Pancreas (tissue), 10 donors: Measurements from ENCODE around the gene COMMD1. TPM values are rescaled to one million over a fixed set of nuclear protein-coding genes. Genes with fewer than 3 reads are reported as not detected.
"Not testable (repeated sequence)": the region's sequence is repeated elsewhere in the genome, so short reads cannot be mapped to it uniquely, and the experiment has no call there.

ENCODE experiments used
- ATAC-seq, 4 donors: fragments of 200-7000 bp; cut with Tn5 transposase; one replicate each; pipeline versions ENCODE4 v1.8.0 to v1.9.1; 2020; ENCODE audit warnings: mild to moderate bottlenecking in 4 of 4, moderate library complexity in 4 of 4
- DNase-seq, 6 donors: peaks; one replicate each; pipeline ENCODE4 v3.0.0-alpha.2; 2020
- FAIRE-seq: peaks from 2 replicates; lab custom pipeline; 2012; peaks lifted over from hg19 to GRCh38; lab: Jason Lieb, UNC
- H3K27ac ChIP-seq, 4 donors: fragments of 200-600 bp; sonication (generic); 1 replicate in 3 of 4; 2 replicates in 1 of 4; pipeline versions ENCODE4 v1.5.0 to v1.8.0; 2020
- H3K27me3 ChIP-seq, 4 donors: fragments of 200-600 bp; one replicate each; pipeline ENCODE4 v1.8.0; 2021
- H3K36me3 ChIP-seq, 3 donors: fragments of 200-600 bp; sonication (generic) in 1 of 3; one replicate each; pipeline versions ENCODE4 v1.5.0 to v1.8.0; 2020 to 2021
- H3K4me1 ChIP-seq, 3 donors: fragments of 200-600 bp; one replicate each; pipeline ENCODE4 v1.8.0; 2021
- H3K4me3 ChIP-seq, 4 donors: fragments of 200-600 bp; sonication (generic) in 2 of 4; one replicate each; pipeline versions ENCODE4 v1.5.0 to v1.8.0; 2020 to 2021
- H3K9me3 ChIP-seq, 4 donors: fragments of 200-600 bp; one replicate each; pipeline ENCODE4 v1.8.0; 2021
- CTCF ChIP-seq, 4 donors: fragments of 200-600 bp; sonication (generic) in 3 of 4; IDR thresholded peaks; one replicate each; pipeline versions ENCODE4 v1.5.0 to v1.8.0; 2021; ENCODE audit warnings: antibody characterized with exemption in 4 of 4
- WGBS, 2 donors: extraction: QIAGEN DNeasy Blood & Tissue Kit; methylation state at CpG; one replicate each; pipeline ENCODE4 v1.1.7; 2013; 5-methylcytosine and 5-hydroxymethylcytosine counted together
- intact Hi-C, 3 donors: fragments of 100-400 bp; cut with DNase I; formaldehyde crosslinking; loops; one replicate each; pipeline versions ENCODE4 v1.11.1 to v1.14.2; 2022
- polyA plus RNA-seq, 2 donors: library from polyadenylated mRNA; stranded (reverse); fragments of 200-250 nt; gene quantifications; one replicate each; pipeline ENCODE4 v1.2.3, GENCODE V29; 2013
- total RNA-seq, 6 donors: library from RNA; stranded (reverse); fragmentation: NEBNext Ultra II Directional in 4 of 6; extraction: Animal tissue kit (Norgen Biotek cat#: 25700) in 4 of 6; gene quantifications; one replicate each; pipeline versions ENCODE4 v1.2.1 to v1.2.4, GENCODE V29; 2021 to 2023
- donor health status: healthy with polysubstance abuse.
- donor health status: DM: no; HTN: no; CAD: no; lungs with moderate emphysema.
- donor health status: DM: no; HTN: no; CAD: no.
- donor health status: control.
- donor health status: control.
- donor health status: Bipolar disorder and iron deficiency.
- donor health status: DM: yes; HTN: yes; CAD: no.
- donor health status: DM: no; HTN: no; CAD: no.
- donor health status: DM: no; HTN: no; CAD: no.
- donor health status: DM: yes; HTN: yes; CAD: no.

The COMMD1 gene
- total and polyA plus RNA-seq, 8 donors = 9.3 to 27.0 (median 15.8) TPM

GRCh38 chr2:62114564-62114963, 209.1 kb downstream of the COMMD1 start:
- ATAC-seq (peak in 3 of 4 donors; percentile 62 to 76 (median 70)), FAIRE-seq (no peak), DNase-seq (no peak)
- 58 to 63% methylated on average over 5 of the region's 5 CpGs for WGBS, 2 donors
- Histone ChIP-seq H3K4me1 (peaks cover 0 to 15% (median 8%) of the 10 kb centered on the region in 3 donors), H3K36me3 (no peaks in the 10 kb centered on the region), H3K27me3 (no peaks in the 10 kb centered on the region), H3K27ac (no peak overlapping the region), H3K4me3 (no peak overlapping the region), H3K9me3 (no peaks in the 10 kb centered on the region)
- intact Hi-C loops = no loop called here
- no peak for TF ChIP-seq CTCF (IDR thresholded peaks at IDR 0.05)

DNA sequence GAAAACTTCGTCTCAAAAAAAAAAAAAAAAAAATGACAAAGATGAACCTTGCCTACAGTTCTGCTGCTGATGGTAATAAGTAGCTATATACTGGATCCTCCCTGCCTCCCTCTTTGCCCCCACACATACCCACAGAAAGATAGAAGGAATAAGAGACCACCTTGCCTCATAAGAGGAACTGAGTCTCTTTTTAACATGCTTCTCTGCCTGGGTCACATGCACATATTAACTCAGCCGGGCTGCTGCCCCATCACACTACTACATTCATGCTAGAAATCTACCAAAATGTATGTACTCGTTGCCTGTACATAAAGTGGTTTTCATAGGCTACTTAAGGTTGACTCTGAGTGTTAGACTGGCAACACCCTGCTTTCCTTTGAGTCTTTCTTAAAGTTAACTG, 211.5 kb downstream of the COMMD1 start:
- intact Hi-C loops = no loop called here
- Histone ChIP-seq H3K4me1 (peaks cover 0 to 11% (median 8%) of the 10 kb centered on the region in 3 donors), H3K36me3 (no peaks in the 10 kb centered on the region), H3K27me3 (no peaks in the 10 kb centered on the region), H3K4me3 (no peak overlapping the region), H3K27ac (no peak overlapping the region), H3K9me3 (no peaks in the 10 kb centered on the region)
- DNase-seq = no peak
- 91 to 95% methylated on average over 3 of the region's 3 CpGs for WGBS, 2 donors
- ATAC-seq = no peak
- no peak for TF ChIP-seq CTCF (IDR thresholded peaks at IDR 0.05)
- no peak for FAIRE-seq

DNA sequence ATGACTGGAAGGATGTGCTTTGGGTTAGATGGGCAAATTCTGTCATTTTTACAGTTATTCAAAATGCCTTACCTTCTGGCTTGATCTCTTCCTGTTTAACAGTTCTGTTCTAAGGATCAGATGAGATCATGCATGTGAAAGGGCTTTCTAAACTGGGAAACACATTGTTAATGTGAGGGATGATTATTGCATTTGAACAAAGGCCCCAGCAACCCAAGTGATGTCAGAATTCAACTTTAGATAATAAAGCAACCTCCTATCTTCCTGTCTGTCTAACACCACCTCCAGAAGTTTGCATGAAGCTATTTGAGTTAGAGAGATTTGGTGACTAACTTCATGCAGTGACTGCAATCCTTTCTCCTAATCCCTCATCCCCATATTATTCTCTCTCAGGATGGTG, 212.7 kb downstream of the COMMD1 start:
- DNase-seq = no peak
- no peak for TF ChIP-seq CTCF (IDR thresholded peaks at IDR 0.05)
- no peak for ATAC-seq
- intact Hi-C loops = no loop called here
- H3K4me1 ChIP-seq = peaks cover 0 to 11% (median 8%) of the 10 kb centered on the region in 3 donors
- no peak overlapping the region for H3K27ac ChIP-seq
- H3K4me3 ChIP-seq = no peak overlapping the region
- no peaks in the 10 kb centered on the region for H3K9me3 ChIP-seq
- H3K27me3 ChIP-seq = no peaks in the 10 kb centered on the region
- no peaks in the 10 kb centered on the region for H3K36me3 ChIP-seq
- FAIRE-seq = no peak

- Histone ChIP-seq H3K27ac (no peak overlapping the region), H3K9me3 (no peaks in the 10 kb centered on the region), H3K27me3 (no peaks in the 10 kb centered on the region), H3K36me3 (no peaks in the 10 kb centered on the region), H3K4me3 (no peak overlapping the region), H3K4me1 (peaks cover 0 to 9% (median 8%) of the 10 kb centered on the region in 3 donors)
- DNase-seq = no peak
- intact Hi-C loops = no loop called here
- TF ChIP-seq CTCF (IDR thresholded peaks at IDR 0.05) = no peak
- FAIRE-seq = no peak
- no peak for ATAC-seq
Measured at GRCh38 chr2:62119311-62119974, 214.0 kb downstream of the COMMD1 start.

GRCh38 chr2:62126239-62126638, 220.8 kb downstream of the COMMD1 start:
- H3K4me1 ChIP-seq, ATAC-seq, FAIRE-seq, H3K4me3 ChIP-seq, H3K27ac ChIP-seq, H3K9me3 ChIP-seq, H3K27me3 ChIP-seq, DNase-seq, H3K36me3 ChIP-seq, intact Hi-C loops: not testable (repeated sequence)
- 97 to 100% methylated on average over 2 of the region's 2 CpGs for WGBS, 2 donors
